HG03378 (cell line): ENCODE results near the gene NAALADL2.

Source experiments
- ATAC-seq: cut with Tn5 transposase; IDR thresholded peaks from one replicate; pipeline ENCODE4 v1.9.1; 2021; ENCODE audit warnings: mild to moderate bottlenecking, moderate library complexity; ENCODE audit not compliant: unreplicated experiment

NAALADL2 gene

GRCh38 chr3:174859114-174859735 lies at the start of gene NAALADL2:
Gene NAALADL2 (plus strand): TSS chr3:174859334.
- ATAC-seq = no peak

GRCh38 chr3:174810254-174810653 lies 48.9 kb upstream of the NAALADL2 start:
- ATAC-seq = no peak

DNA sequence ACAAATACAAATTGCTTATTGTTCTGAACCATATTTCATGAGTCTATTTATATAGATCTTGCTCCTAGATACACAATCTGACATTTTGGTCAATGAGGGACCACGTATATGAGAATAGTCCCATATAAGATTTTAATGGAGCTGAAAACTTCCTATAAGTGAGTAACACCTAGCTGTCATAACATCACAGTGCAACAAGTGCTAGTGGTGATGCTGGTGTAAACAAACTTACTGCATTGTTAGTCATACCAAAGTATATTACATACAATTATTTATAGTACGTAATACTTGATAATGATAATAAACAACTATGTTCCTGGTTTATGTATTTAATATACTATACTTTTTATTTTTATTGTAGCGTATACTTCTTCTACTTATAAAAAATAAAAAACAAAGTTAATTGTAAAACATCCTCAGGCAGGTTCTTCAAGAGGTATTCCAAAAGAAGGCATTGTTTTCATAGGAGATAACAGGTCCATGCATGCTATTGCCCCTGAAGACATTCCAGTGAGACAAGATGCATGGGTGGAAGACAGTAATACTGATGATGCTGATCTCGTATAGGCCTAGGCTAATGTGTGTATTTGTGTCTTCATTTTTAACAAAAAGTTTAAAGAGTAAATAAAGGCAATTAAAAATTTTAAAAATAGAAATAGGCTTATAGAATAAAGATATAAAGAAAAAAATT lies 46.8 kb upstream of the NAALADL2 start:
- ATAC-seq = no peak

DNA sequence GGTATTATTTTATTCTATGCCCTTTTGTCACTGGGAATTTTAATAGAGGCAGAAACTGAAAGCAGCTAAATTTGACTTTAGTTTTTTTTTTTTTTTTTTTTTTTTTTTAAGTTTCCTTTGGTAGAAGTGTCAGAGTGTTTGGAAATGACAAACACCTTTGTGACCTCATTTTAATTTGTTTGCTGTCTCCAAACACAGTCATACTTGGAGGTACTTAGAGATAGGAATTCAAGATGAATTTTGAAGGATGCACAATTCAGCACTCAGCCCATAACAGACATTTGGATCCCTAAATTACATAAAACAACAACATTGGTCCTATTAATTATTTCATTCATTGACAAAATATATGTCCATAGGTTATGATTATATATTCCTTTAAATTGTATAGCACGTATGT lies 43.4 kb upstream of the NAALADL2 start:
- ATAC-seq = no peak

GRCh38 chr3:174820885-174821284 lies 38.2 kb upstream of the NAALADL2 start:
- ATAC-seq = no peak

GRCh38 chr3:174821477-174821876 lies 37.7 kb upstream of the NAALADL2 start:
- ATAC-seq = no peak

DNA sequence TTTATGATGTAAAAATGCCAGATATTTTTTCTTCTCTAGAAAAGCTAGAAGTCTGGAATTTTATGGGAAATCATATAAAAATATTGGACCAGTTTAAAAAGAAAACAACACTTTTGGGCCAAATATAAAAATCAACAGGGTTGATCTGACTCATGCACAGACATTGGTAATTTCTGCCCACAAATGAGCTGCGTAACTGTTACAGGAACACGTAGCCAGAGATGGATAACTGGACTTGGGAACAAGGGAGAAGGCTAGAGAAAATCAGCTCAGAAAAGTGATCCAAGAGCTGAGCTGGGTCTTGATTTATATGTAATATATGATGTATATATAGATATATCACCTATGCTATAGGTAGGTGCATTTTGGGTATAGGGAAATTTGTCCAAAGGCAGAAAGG lies 36.8 kb upstream of the NAALADL2 start:
- no peak for ATAC-seq

DNA sequence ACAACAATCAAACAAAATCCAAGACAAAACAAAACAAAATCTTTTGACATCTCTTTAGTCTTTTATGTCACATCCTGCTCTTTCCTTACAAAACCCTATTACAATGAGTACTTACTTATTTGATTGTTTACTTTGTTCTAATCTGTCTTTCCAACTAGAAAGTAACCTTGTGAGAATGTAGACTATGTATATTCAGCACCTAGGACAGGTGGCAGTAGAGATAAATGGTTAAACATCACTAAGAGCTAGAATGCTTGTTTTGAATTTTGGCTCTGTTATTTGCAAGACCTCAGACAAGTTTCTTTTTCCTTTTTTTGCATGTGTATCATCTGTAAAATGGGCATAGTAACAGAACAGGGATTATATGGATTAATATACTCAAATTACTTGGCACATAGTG lies 33.1 kb upstream of the NAALADL2 start:
- no peak for ATAC-seq

GRCh38 chr3:174844746-174845145 lies 14.4 kb upstream of the NAALADL2 start:
- ATAC-seq = no peak

DNA sequence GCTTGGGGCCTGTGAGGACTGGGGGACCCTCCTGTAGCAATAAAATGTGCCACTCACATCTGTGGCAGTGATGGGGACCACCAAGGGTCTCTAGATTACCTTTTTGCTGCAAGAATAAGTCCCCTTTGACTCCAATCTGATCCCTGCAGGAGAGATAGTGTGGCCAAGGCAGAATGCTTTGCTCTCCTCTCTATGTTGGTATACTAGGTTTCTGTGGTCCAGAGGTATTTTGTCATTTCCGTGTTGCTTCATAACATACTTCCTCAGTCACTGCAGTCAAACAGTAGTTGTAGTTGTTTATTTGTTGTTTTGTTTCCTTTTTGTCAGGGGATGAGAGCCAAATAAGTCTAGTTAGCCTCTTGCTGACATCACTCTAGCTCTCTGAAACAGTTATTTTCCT lies 13.1 kb upstream of the NAALADL2 start:
- no peak for ATAC-seq

DNA sequence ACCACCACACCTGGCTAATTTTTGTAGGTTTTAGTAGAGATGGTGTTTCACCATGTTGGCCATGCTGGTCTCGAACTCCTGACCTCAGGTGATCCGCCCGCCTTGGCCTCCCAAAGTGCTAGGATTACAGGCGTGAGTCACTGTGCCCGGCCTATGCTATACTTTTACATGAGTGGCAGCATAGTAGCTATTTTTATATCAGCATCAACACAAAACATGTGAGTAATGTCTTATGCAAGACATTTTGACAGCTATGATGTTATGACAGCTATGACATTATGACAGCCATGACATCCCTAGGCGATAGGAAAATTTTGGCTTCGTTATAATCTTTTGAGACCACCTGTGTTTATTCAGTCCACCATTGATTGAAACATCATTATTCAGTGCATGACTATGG lies 4.1 kb upstream of the NAALADL2 start:
- no peak for ATAC-seq

GRCh38 chr3:174857301-174857700 lies 1.8 kb upstream of the NAALADL2 start:
- ATAC-seq = no peak

- no peak for ATAC-seq
Observed at GRCh38 chr3:174858353-174858752, 781 bp upstream of the NAALADL2 start.

DNA sequence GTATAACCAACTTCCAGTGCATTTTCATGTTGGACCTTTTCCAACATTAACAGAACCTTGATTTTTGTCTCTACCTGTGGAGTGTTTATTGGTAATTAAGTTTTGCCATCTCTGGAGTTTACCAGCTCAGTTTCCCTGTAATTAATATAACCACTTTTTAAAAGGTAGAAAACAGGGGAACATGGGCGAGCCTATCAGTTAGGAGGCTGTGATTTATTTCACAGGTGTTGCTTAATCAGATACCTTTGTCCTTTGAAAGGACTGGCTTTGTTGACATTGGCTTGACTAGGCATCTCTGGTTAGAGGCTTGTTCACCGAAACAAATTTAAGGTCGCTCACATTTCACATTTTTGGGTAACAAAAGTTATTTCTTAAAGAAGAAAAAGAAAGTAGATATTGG lies 622 bp downstream of the NAALADL2 start:
- ATAC-seq = no peak

DNA sequence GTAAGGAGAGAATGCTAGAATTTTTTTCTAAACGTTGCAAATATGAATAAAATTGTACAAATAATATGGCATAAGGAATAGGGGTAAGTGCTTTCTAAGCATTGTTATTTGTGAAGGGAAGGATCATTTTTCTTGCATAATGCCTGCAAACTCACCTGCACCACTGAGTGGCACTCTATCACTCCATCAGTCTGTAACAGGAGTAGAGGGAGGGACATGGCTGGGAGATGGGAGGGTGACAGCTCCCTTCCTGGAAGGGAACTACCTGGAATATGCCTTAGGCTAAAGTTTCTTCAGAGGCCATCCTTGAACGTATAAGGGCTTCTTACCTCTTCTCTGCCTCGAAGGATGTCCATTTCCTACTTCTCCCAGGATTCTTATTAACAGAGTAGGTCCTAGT lies 3.0 kb downstream of the NAALADL2 start:
- ATAC-seq = no peak

DNA sequence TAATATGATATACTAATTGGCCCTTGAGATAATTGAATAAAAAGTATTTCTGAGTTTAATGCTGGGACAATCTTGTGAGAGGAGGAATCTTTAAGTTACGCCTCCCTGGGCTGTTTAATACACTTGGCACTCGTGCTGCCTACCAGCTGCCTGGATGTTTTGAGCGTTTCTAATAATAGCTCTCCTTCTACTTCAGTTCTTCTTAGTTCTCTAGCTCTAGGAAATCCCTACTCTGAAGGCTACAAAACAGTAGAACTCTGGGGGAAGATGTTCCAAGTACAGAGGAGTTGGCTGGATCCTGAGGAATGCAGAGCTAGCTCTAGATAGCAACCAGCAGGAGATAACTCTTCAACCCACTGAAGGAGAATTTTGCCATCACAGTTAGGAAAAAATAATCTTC lies 3.5 kb downstream of the NAALADL2 start:
- no peak for ATAC-seq

GRCh38 chr3:174863488-174863887 lies 4.4 kb downstream of the NAALADL2 start:
- ATAC-seq = no peak

- no peak for ATAC-seq
Observed at GRCh38 chr3:174869448-174869847, 10.3 kb downstream of the NAALADL2 start.

DNA sequence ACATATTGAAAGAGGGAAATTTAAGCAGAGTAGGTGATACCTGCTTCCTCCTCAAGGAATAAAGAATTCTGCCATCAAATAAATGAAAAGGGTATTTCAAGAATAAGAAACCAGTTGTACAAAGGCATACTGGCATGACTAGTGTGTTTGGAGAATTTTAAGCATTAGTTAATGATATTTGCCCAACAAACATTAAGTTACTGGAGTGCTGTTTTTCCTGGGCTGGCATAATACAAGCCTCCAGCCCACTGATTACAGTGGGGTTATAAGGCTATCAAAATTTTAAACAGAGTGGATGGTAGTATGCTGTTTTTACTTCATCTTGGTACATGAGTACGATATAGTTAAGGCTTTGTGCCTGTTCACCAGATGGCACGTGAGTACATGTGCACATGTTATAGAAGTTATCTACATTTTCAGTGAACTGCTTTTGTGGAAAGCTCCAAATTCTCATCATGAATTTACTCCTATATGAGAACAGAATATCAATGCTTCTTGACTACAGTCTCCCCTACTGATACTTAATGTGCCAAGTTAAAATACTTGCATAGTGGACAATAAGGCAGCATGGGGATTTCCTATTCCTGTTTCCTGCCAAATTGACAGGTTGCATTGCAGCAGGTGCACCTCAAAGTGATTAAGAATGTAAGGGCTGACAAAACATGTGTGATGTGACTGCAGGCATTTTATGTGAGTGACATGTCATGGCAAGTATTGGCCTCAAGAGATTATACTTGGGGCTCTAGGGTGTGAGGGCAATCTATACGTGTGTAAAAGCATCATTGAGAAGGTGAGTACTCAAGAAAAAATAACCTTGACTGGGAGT lies 14.9 kb downstream of the NAALADL2 start:
- no peak for ATAC-seq

- ATAC-seq = no peak
Observed at GRCh38 chr3:174882789-174883188, 23.7 kb downstream of the NAALADL2 start.

DNA sequence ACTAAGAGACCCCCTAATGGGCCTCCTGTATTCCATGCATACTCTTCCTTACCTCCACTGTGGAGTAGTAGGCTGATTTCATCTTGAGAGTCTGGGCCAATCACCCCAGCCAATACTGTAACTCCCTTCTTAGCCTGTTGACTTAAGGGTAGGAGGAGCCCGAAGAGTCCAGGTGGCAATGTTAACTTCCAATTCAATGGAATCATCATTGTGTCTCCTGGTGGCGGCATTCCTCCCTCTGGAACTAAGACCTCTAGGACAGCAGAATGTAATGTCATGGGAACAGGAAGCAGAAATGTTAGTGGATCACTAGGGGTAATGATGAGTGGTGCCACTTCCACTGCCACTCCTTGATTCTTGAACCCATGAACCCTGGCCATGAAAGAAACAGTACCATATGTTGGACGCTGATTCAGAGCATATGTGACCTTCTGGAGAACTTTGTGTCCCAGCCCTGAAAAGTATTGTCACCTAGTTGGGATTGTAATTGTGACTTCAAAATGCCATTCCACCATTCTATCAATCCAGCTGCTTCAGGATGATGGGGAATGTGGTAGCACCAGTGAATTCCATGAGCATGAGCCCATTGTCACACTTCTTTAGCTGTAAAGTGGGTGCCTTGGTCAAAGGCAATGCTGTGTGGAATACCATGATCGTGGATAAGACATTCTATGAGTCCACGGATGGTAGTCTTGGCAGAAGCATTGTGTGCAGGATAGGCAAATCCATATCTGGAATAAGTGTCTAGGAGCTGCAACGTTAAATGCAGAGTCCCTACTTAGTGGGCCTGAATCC lies 24.9 kb downstream of the NAALADL2 start:
- no peak for ATAC-seq
